ENCODE data around the gene HTRA1.

- TF ChIP-seq EZH2 (IDR thresholded peaks at IDR 0.05) (no peak), CTCF (IDR thresholded peaks at IDR 0.05) (no peak)
These were observed 32.9 kb downstream of the HTRA1 start for GRCh38 chr10:122494173-122494820.

Data from neural progenitor cell (in vitro differentiated cells).